H1 (cell line): ENCODE measurements around the gene TOGARAM1. TPM values are rescaled to one million over a fixed set of nuclear protein-coding genes. Genes with fewer than 3 reads are reported as not detected.

Experiments used
- CBX8 ChIP-seq: fragments of 300-800, 300-1000 bp; sonication (generic); IDR thresholded peaks from 2 replicates; pipeline ENCODE4 v1.7.1; 2016; ENCODE audit warnings: low read depth, low read length, borderline replicate concordance
- NRF1 ChIP-seq: IDR thresholded peaks from 2 replicates; pipeline ENCODE4 v1.6.1; 2011; ENCODE audit warnings: mild to moderate bottlenecking, low read depth, low read length, improper control_type of control experiment
- polyA plus RNA-seq, 7 experiments: library from polyadenylated mRNA; depleted of rRNA in 3 of 7; stranded (reverse) in 5 of 7; unstranded in 2 of 7; fragments of >200 nt in 5 of 7; fragments of 200-250 nt in 2 of 7; gene quantifications; 1 replicate in 5 of 7; 2 replicates in 1 of 7; 4 replicates in 1 of 7; pipeline versions ENCODE4 v1.2.1 to v1.2.3, GENCODE V29; 2011 to 2013; ENCODE audit warnings: missing spikeins in 2 of 7, mixed read lengths in 2 of 7
- total RNA-seq: library from RNA; stranded (reverse); fragmentation: NEBNext Ultra II Directional; extraction: Animal tissue kit (Norgen Biotek cat#: 25700); gene quantifications from 2 replicates; pipeline ENCODE4 v1.2.1, GENCODE V29; 2021
- TF ChIP-seq, protein P1 (sequence below): fragments of 300-600 bp; sonication (generic); IDR thresholded peaks from 2 replicates; pipeline ENCODE4 v1.7.1; 2012; ENCODE audit warnings: low read length, moderate library complexity, mild to moderate bottlenecking, inconsistent platforms; ENCODE audit not compliant: insufficient replicate concordance

TOGARAM1 gene
- total and polyA plus RNA-seq, 2 of the 8 experiments (the other 6 are each of a cell fraction or from before 2014, with no cell fraction given): 2.5 to 6.8 TPM

DNA sequence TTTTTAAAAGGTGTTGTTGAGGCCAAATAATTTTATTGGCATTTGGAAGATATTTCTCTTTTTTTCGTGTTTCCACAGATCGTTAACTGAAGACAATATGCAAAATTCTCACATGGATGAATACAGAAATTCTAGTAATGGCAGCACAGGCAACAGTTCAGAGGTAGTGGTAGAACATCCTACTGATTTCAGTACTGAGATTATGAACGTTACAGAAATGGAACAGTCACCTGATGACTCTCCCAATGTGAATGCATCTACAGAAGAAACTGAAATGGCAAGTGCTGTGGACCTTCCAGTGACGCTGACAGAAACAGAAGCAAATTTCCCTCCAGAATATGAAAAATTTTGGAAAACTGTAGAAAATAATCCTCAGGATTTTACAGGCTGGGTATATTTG, 133.2 kb downstream of the TOGARAM1 start (continued):
- TF ChIP-seq, protein P1, sequence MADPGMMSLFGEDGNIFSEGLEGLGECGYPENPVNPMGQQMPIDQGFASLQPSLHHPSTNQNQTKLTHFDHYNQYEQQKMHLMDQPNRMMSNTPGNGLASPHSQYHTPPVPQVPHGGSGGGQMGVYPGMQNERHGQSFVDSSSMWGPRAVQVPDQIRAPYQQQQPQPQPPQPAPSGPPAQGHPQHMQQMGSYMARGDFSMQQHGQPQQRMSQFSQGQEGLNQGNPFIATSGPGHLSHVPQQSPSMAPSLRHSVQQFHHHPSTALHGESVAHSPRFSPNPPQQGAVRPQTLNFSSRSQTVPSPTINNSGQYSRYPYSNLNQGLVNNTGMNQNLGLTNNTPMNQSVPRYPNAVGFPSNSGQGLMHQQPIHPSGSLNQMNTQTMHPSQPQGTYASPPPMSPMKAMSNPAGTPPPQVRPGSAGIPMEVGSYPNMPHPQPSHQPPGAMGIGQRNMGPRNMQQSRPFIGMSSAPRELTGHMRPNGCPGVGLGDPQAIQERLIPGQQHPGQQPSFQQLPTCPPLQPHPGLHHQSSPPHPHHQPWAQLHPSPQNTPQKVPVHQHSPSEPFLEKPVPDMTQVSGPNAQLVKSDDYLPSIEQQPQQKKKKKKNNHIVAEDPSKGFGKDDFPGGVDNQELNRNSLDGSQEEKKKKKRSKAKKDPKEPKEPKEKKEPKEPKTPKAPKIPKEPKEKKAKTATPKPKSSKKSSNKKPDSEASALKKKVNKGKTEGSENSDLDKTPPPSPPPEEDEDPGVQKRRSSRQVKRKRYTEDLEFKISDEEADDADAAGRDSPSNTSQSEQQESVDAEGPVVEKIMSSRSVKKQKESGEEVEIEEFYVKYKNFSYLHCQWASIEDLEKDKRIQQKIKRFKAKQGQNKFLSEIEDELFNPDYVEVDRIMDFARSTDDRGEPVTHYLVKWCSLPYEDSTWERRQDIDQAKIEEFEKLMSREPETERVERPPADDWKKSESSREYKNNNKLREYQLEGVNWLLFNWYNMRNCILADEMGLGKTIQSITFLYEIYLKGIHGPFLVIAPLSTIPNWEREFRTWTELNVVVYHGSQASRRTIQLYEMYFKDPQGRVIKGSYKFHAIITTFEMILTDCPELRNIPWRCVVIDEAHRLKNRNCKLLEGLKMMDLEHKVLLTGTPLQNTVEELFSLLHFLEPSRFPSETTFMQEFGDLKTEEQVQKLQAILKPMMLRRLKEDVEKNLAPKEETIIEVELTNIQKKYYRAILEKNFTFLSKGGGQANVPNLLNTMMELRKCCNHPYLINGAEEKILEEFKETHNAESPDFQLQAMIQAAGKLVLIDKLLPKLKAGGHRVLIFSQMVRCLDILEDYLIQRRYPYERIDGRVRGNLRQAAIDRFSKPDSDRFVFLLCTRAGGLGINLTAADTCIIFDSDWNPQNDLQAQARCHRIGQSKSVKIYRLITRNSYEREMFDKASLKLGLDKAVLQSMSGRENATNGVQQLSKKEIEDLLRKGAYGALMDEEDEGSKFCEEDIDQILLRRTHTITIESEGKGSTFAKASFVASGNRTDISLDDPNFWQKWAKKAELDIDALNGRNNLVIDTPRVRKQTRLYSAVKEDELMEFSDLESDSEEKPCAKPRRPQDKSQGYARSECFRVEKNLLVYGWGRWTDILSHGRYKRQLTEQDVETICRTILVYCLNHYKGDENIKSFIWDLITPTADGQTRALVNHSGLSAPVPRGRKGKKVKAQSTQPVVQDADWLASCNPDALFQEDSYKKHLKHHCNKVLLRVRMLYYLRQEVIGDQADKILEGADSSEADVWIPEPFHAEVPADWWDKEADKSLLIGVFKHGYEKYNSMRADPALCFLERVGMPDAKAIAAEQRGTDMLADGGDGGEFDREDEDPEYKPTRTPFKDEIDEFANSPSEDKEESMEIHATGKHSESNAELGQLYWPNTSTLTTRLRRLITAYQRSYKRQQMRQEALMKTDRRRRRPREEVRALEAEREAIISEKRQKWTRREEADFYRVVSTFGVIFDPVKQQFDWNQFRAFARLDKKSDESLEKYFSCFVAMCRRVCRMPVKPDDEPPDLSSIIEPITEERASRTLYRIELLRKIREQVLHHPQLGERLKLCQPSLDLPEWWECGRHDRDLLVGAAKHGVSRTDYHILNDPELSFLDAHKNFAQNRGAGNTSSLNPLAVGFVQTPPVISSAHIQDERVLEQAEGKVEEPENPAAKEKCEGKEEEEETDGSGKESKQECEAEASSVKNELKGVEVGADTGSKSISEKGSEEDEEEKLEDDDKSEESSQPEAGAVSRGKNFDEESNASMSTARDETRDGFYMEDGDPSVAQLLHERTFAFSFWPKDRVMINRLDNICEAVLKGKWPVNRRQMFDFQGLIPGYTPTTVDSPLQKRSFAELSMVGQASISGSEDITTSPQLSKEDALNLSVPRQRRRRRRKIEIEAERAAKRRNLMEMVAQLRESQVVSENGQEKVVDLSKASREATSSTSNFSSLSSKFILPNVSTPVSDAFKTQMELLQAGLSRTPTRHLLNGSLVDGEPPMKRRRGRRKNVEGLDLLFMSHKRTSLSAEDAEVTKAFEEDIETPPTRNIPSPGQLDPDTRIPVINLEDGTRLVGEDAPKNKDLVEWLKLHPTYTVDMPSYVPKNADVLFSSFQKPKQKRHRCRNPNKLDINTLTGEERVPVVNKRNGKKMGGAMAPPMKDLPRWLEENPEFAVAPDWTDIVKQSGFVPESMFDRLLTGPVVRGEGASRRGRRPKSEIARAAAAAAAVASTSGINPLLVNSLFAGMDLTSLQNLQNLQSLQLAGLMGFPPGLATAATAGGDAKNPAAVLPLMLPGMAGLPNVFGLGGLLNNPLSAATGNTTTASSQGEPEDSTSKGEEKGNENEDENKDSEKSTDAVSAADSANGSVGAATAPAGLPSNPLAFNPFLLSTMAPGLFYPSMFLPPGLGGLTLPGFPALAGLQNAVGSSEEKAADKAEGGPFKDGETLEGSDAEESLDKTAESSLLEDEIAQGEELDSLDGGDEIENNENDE: no peak
- TF ChIP-seq CBX8 (no peak), NRF1 (no peak)
